Measurements from ENCODE around the gene UBL5. TPM values are rescaled to one million over a fixed set of nuclear protein-coding genes. Genes with fewer than 3 reads are reported as not detected.

The UBL5 gene
- total RNA-seq, 2 donors from 2014 or later: 677 to 684 TPM

DNA sequence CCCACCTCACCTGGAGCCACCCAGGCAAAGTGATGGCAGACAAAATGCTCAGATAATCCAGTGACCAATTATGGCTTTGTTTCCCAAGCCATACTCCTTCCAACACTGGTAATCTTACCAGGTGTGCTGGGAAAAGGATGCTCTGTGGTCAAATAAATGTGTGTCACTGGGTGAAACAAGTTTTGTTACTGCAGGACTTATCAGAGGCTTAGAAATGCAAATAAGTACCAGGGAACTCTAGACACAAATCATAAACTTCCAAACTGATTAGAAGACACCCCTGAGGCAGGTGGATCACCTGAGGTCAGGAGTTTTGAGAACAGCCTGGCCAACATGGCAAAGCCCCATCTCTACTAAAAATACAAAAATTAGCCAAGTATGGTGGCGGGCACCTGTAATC, 33.8 kb downstream of the UBL5 start:
- H3K4me3 ChIP-seq: no peak overlapping the region
- TF ChIP-seq CTCF (IDR thresholded peaks at IDR 0.05): no peak
- no peaks in the 10 kb centered on the region for H3K27me3 ChIP-seq
- DNase-seq (ENCODE audit: low spot score): no peak
- no peaks in the 10 kb centered on the region for H3K9me3 ChIP-seq
- H3K36me3 ChIP-seq: no peaks in the 10 kb centered on the region
- H3K4me1 ChIP-seq: no peaks in the 10 kb centered on the region
- no peak overlapping the region for H3K27ac ChIP-seq

DNA sequence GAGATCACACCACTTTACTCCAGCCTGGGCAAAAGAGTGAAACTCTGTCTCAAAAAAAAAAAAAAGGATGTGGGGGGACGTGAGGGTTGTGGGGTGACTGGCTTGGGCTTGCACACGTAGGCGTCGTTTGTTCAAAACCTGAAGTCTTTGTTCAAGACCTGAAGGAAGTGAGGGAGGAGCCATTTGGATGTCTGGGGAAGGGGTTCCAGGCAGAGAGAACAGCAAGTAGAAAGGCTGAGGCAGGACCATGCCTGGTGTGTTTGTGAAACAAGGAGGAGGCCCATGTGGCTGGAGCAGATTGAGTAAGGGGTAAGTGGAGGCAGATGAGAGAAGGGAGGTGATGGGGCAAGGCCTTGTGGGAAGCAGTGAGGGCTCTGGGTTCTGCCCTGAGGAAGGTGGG, 35.2 kb downstream of the UBL5 start:
- H3K4me1 ChIP-seq: no peaks in the 10 kb centered on the region
- H3K9me3 ChIP-seq: no peaks in the 10 kb centered on the region
- H3K27me3 ChIP-seq: no peaks in the 10 kb centered on the region
- DNase-seq (ENCODE audit: low spot score): no peak
- TF ChIP-seq CTCF (IDR thresholded peaks at IDR 0.05): no peak
- no peaks in the 10 kb centered on the region for H3K36me3 ChIP-seq
- H3K4me3 ChIP-seq: no peak overlapping the region
- no peak overlapping the region for H3K27ac ChIP-seq

DNA sequence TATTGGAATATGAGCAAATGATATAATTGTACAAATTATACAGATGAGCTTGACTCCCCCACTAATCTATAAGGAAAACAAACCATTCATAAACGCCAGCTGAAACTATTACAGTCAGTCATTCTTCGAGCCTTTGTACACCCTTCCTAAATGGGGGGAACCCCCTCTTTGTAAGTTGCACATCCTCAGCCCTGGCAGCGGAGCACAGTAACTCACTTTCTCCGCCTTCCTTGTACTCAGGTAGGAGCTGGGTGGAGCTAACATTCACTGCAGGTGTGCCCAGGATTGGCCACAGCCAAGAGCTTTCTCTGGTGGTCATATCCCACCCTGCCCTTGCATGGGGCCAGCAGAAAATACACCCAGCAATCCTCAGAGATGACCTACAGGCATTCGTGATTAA, 36.0 kb downstream of the UBL5 start:
- DNase-seq (ENCODE audit: low spot score): no peak
- Histone ChIP-seq H3K27ac (no peak overlapping the region), H3K27me3 (no peaks in the 10 kb centered on the region), H3K36me3 (no peaks in the 10 kb centered on the region), H3K9me3 (no peaks in the 10 kb centered on the region), H3K4me1 (no peaks in the 10 kb centered on the region), H3K4me3 (no peak overlapping the region)
- no peak for TF ChIP-seq CTCF (IDR thresholded peaks at IDR 0.05)

GRCh38 chr19:9865732-9866501, 38.2 kb downstream of the UBL5 start:
- Histone ChIP-seq H3K36me3 (no peaks in the 10 kb centered on the region), H3K27ac (no peak overlapping the region), H3K4me1 (no peaks in the 10 kb centered on the region), H3K4me3 (no peak overlapping the region), H3K9me3 (no peaks in the 10 kb centered on the region), H3K27me3 (no peaks in the 10 kb centered on the region)
- TF ChIP-seq CTCF (IDR thresholded peaks at IDR 0.05): no peak
- no peak for DNase-seq (ENCODE audit: low spot score)

DNA sequence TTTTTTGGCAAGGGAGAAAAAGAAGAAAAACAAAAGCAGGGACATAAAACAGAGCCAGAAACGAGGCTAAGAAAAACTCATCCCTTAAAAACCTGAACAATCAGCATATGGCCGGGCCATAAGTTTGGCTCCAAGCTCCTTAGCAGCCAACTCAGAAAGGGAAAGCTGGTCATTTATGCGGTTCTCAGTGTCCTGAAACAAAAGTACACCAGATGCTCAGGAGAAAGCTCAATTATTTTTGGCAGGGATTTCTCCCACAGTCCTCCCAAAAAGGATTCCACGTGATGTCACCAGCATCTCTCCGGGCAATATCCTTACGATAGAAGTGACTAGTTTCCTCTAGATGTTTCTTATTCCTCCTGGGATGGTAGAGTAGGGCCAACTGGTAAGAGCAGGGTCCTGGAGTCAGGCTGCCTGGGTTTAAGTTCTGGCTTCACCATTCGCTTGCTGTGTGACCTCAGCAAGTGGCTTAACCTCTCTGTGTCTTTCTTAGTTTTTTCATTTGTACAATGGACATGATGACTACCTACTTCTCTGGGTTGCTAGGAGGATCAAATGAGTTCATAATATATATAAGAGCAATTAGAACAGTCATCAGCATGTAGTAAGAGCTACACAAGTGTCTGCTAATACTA, 41.4 kb downstream of the UBL5 start:
- no peak for TF ChIP-seq CTCF (IDR thresholded peaks at IDR 0.05)
- Histone ChIP-seq H3K36me3 (no peaks in the 10 kb centered on the region), H3K27me3 (no peaks in the 10 kb centered on the region), H3K4me3 (no peak overlapping the region), H3K27ac (no peak overlapping the region), H3K9me3 (no peaks in the 10 kb centered on the region), H3K4me1 (no peaks in the 10 kb centered on the region)
- no peak for DNase-seq (ENCODE audit: low spot score)

Measured in right atrium auricular region (tissue), 2 donors.